Breast epithelium (tissue), 3 donors: ENCODE results near the gene PGGHG.

Experiments
- POLR2AphosphoS5 ChIP-seq, 3 donors: sonication (generic); formaldehyde crosslinking; IDR thresholded peaks; one replicate each; pipeline ENCODE4 v1.6.1; 2017; ENCODE audit warnings: antibody characterized with exemption in 3 of 3
- TF ChIP-seq, protein P1 (sequence below), 3 donors: fragments of 450-650 bp; IDR thresholded peaks; one replicate each; pipeline ENCODE4 v1.5.1; 2016 to 2017; ENCODE audit warnings: antibody characterized with exemption in 3 of 3, mild to moderate bottlenecking in 3 of 3, moderate library complexity in 3 of 3

DNA sequence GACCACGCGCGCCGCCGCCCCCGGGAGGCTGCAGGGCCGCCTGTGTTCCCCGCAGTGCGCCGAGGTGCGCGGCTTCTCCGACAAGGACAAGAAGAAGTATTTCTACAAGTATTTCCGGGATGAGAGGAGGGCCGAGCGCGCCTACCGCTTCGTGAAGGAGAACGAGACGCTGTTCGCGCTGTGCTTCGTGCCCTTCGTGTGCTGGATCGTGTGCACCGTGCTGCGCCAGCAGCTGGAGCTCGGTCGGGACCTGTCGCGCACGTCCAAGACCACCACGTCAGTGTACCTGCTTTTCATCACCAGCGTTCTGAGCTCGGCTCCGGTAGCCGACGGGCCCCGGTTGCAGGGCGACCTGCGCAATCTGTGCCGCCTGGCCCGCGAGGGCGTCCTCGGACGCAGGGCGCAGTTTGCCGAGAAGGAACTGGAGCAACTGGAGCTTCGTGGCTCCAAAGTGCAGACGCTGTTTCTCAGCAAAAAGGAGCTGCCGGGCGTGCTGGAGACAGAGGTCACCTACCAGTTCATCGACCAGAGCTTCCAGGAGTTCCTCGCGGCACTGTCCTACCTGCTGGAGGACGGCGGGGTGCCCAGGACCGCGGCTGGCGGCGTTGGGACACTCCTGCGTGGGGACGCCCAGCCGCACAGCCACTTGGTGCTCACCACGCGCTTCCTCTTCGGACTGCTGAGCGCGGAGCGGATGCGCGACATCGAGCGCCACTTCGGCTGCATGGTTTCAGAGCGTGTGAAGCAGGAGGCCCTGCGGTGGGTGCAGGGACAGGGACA lies 8.0 kb upstream of the PGGHG start:
- TF ChIP-seq, protein P1, sequence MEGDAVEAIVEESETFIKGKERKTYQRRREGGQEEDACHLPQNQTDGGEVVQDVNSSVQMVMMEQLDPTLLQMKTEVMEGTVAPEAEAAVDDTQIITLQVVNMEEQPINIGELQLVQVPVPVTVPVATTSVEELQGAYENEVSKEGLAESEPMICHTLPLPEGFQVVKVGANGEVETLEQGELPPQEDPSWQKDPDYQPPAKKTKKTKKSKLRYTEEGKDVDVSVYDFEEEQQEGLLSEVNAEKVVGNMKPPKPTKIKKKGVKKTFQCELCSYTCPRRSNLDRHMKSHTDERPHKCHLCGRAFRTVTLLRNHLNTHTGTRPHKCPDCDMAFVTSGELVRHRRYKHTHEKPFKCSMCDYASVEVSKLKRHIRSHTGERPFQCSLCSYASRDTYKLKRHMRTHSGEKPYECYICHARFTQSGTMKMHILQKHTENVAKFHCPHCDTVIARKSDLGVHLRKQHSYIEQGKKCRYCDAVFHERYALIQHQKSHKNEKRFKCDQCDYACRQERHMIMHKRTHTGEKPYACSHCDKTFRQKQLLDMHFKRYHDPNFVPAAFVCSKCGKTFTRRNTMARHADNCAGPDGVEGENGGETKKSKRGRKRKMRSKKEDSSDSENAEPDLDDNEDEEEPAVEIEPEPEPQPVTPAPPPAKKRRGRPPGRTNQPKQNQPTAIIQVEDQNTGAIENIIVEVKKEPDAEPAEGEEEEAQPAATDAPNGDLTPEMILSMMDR (IDR thresholded peaks at IDR 0.05) = no peak
- TF ChIP-seq POLR2AphosphoS5 (IDR thresholded peaks at IDR 0.05) = no peak
